HUES64 (cell line): ENCODE data around the gene COL9A1.
"Not testable (repeated sequence)": the region's sequence is repeated elsewhere in the genome, so short reads cannot be mapped to it uniquely, and the experiment has no call there.

Experiments used
- H3K27ac ChIP-seq: 2 replicates; pipeline ENCODE4 v1.7.0; 2013; ENCODE audit warnings: low read depth, low read length, inconsistent platforms
- H3K27me3 ChIP-seq: 2 replicates; pipeline ENCODE4 v1.6.1; 2013; ENCODE audit warnings: mild to moderate bottlenecking, low read length; ENCODE audit not compliant: insufficient read depth
- H3K36me3 ChIP-seq: 2 replicates; pipeline ENCODE4 v1.6.1; 2013; ENCODE audit warnings: mild to moderate bottlenecking, low read length; ENCODE audit not compliant: insufficient read depth
- H3K4me1 ChIP-seq: 2 replicates; pipeline ENCODE4 v1.6.1; 2013; ENCODE audit warnings: mild to moderate bottlenecking, low read length, moderate library complexity; ENCODE audit not compliant: insufficient read depth
- H3K4me3 ChIP-seq: 2 replicates; pipeline ENCODE4 v1.5.1; 2013; ENCODE audit warnings: mild to moderate bottlenecking, low read length, moderate library complexity
- H3K9ac ChIP-seq: 2 replicates; pipeline ENCODE4 v1.6.1; 2013; ENCODE audit warnings: mild to moderate bottlenecking, low read depth, low read length
- H3K9me3 ChIP-seq: 2 replicates; pipeline ENCODE4 v1.6.1; 2013; ENCODE audit warnings: low read depth, low read length; ENCODE audit not compliant: insufficient read depth
- WGBS: fragments of 150-250, 120-280 bp; methylation state at CpG from one replicate; pipeline ENCODE4 v1.1.7; 2013; ENCODE audit warnings: missing lambda C conversion rate; 5-methylcytosine and 5-hydroxymethylcytosine counted together

The COL9A1 gene

GRCh38 chr6:70315079-70315751, 12.3 kb upstream of the COL9A1 start:
- no peaks in the 10 kb centered on the region for H3K36me3 ChIP-seq
- H3K4me3 ChIP-seq: no peak overlapping the region
- no peak overlapping the region for H3K27ac ChIP-seq
- 91% methylated on average over 1 of the region's 2 CpGs for WGBS
- H3K27me3 ChIP-seq: no peaks in the 10 kb centered on the region
- no peak overlapping the region for H3K9ac ChIP-seq
- peaks cover 5% of the 10 kb centered on the region; the same call in 1 of the 2 replicates for H3K9me3 ChIP-seq
- no peaks in the 10 kb centered on the region for H3K4me1 ChIP-seq

GRCh38 chr6:70314296-70314695, 11.4 kb upstream of the COL9A1 start:
- Histone ChIP-seq H3K27ac (no peak overlapping the region), H3K4me3 (no peak overlapping the region), H3K27me3 (no peaks in the 10 kb centered on the region), H3K4me1 (no peaks in the 10 kb centered on the region), H3K9me3 (peaks cover 5% of the 10 kb centered on the region; the same call in 1 of the 2 replicates), H3K36me3 (no peaks in the 10 kb centered on the region), H3K9ac (no peak overlapping the region)
- 94% methylated on average over 4 of the region's 4 CpGs for WGBS

- H3K4me1 ChIP-seq: no peaks in the 10 kb centered on the region
- H3K4me3 ChIP-seq: no peak overlapping the region
- H3K27me3 ChIP-seq: no peaks in the 10 kb centered on the region
- no peaks in the 10 kb centered on the region for H3K9me3 ChIP-seq
- no peak overlapping the region for H3K9ac ChIP-seq
- no peaks in the 10 kb centered on the region for H3K36me3 ChIP-seq
- 54% methylated on average over 3 of the region's 5 CpGs for WGBS
- H3K27ac ChIP-seq: no peak overlapping the region
Observed at GRCh38 chr6:70312165-70312745, 9.4 kb upstream of the COL9A1 start.

- Histone ChIP-seq H3K9ac (no peak overlapping the region), H3K27ac (no peak overlapping the region), H3K4me1 (no peaks in the 10 kb centered on the region), H3K9me3 (no peaks in the 10 kb centered on the region), H3K36me3 (no peaks in the 10 kb centered on the region), H3K4me3 (no peak overlapping the region), H3K27me3 (no peaks in the 10 kb centered on the region)
- WGBS: 43% methylated on average over 2 of the region's 4 CpGs
Observed at GRCh38 chr6:70310063-70310694, 7.3 kb upstream of the COL9A1 start.

GRCh38 chr6:70309243-70309642, 6.4 kb upstream of the COL9A1 start:
- WGBS: 67% methylated on average over 2 of the region's 2 CpGs
- Histone ChIP-seq H3K9me3 (no peaks in the 10 kb centered on the region), H3K4me1 (no peaks in the 10 kb centered on the region), H3K27me3 (no peaks in the 10 kb centered on the region), H3K4me3 (no peak overlapping the region), H3K27ac (no peak overlapping the region), H3K9ac (no peak overlapping the region), H3K36me3 (no peaks in the 10 kb centered on the region)

- H3K4me3 ChIP-seq, H3K27me3 ChIP-seq, H3K36me3 ChIP-seq, H3K4me1 ChIP-seq, H3K27ac ChIP-seq, H3K9ac ChIP-seq, H3K9me3 ChIP-seq: not testable (repeated sequence)
Observed at GRCh38 chr6:70308142-70308541, 5.3 kb upstream of the COL9A1 start.

- WGBS: 74% methylated on average over 2 of the region's 3 CpGs
- Histone ChIP-seq H3K27ac (no peak overlapping the region), H3K27me3 (no peaks in the 10 kb centered on the region), H3K4me1 (no peaks in the 10 kb centered on the region; the same call in 1 of the 2 replicates), H3K36me3 (no peaks in the 10 kb centered on the region), H3K9me3 (no peaks in the 10 kb centered on the region), H3K4me3 (no peak overlapping the region), H3K9ac (no peak overlapping the region)
Observed at GRCh38 chr6:70307008-70307407, 4.1 kb upstream of the COL9A1 start.

- 88% methylated on average over 1 of the region's 1 CpG for WGBS
- no peak overlapping the region for H3K27ac ChIP-seq
- H3K27me3 ChIP-seq: no peaks in the 10 kb centered on the region
- no peak overlapping the region for H3K9ac ChIP-seq
- no peaks in the 10 kb centered on the region for H3K36me3 ChIP-seq
- no peaks in the 10 kb centered on the region; the same call in 1 of the 2 replicates for H3K4me1 ChIP-seq
- H3K4me3 ChIP-seq: no peak overlapping the region
- H3K9me3 ChIP-seq: no peaks in the 10 kb centered on the region
Observed at GRCh38 chr6:70304616-70305015, 1.7 kb upstream of the COL9A1 start.

GRCh38 chr6:70299456-70299855, 3.4 kb downstream of the COL9A1 start:
- H3K4me1 ChIP-seq: no peaks in the 10 kb centered on the region; the same call in 1 of the 2 replicates
- 38% methylated on average over 1 of the region's 2 CpGs for WGBS
- H3K27me3 ChIP-seq: peaks cover 8% of the 10 kb centered on the region; the same call in 1 of the 2 replicates
- H3K9me3 ChIP-seq: no peaks in the 10 kb centered on the region
- H3K4me3 ChIP-seq: no peak overlapping the region
- no peaks in the 10 kb centered on the region for H3K36me3 ChIP-seq
- no peak overlapping the region for H3K9ac ChIP-seq
- no peak overlapping the region for H3K27ac ChIP-seq

GRCh38 chr6:70298068-70298467, 4.8 kb downstream of the COL9A1 start:
- Histone ChIP-seq H3K36me3 (no peaks in the 10 kb centered on the region), H3K27ac (no peak overlapping the region), H3K9me3 (no peaks in the 10 kb centered on the region), H3K27me3 (peaks cover 8% of the 10 kb centered on the region; the same call in 1 of the 2 replicates), H3K4me1 (no peaks in the 10 kb centered on the region), H3K4me3 (no peak overlapping the region), H3K9ac (no peak overlapping the region)

- no peaks in the 10 kb centered on the region; the same call in 1 of the 2 replicates for H3K27me3 ChIP-seq
- no peak overlapping the region for H3K27ac ChIP-seq
- no peak overlapping the region for H3K9ac ChIP-seq
- no peaks in the 10 kb centered on the region for H3K36me3 ChIP-seq
- no peaks in the 10 kb centered on the region for H3K4me1 ChIP-seq
- no peaks in the 10 kb centered on the region for H3K9me3 ChIP-seq
- 83% methylated on average over 1 of the region's 1 CpG for WGBS
- no peak overlapping the region for H3K4me3 ChIP-seq
Observed at GRCh38 chr6:70292193-70292592, 10.7 kb downstream of the COL9A1 start.
